HEK293T (cell line): Measurements from ENCODE around the gene ARHGAP6.

Experiments used
- ARNT ChIP-seq: fragments of 450-650 bp; IDR thresholded peaks from 2 replicates; pipeline ENCODE4 v1.6.1; 2017; ENCODE audit warnings: mild to moderate bottlenecking
- BHLHE40 ChIP-seq: fragments of 450-650 bp; IDR thresholded peaks from 2 replicates; pipeline ENCODE4 v1.6.1; 2016; ENCODE audit warnings: mild to moderate bottlenecking, moderate library complexity, borderline replicate concordance
- CTBP1 ChIP-seq: fragments of 450-650 bp; IDR thresholded peaks from 2 replicates; pipeline ENCODE4 v1.6.1; 2016; ENCODE audit warnings: borderline replicate concordance
- ELF4 ChIP-seq: fragments of 450-650 bp; IDR thresholded peaks from 2 replicates; pipeline ENCODE4 v1.6.1; 2017; ENCODE audit warnings: antibody characterized with exemption
- FOXA1 ChIP-seq: fragments of 450-650 bp; IDR thresholded peaks from 2 replicates; pipeline ENCODE4 v1.6.1; 2016; ENCODE audit warnings: mild to moderate bottlenecking
- FOXK2 ChIP-seq: fragments of 450-650 bp; IDR thresholded peaks from 2 replicates; pipeline ENCODE4 v1.6.1; 2016; ENCODE audit warnings: mild to moderate bottlenecking
- FOXM1 ChIP-seq: fragments of 450-650 bp; IDR thresholded peaks from 2 replicates; pipeline ENCODE4 v1.6.1; 2017; ENCODE audit warnings: mild to moderate bottlenecking, borderline replicate concordance
- PKNOX1 ChIP-seq: fragments of 450-650 bp; IDR thresholded peaks from 2 replicates; pipeline ENCODE4 v1.6.1; 2016
- SP1 ChIP-seq: fragments of 450-650 bp; IDR thresholded peaks from 2 replicates; pipeline ENCODE4 v1.6.1; 2017
- SUZ12 ChIP-seq: fragments of 450-650 bp; IDR thresholded peaks from 2 replicates; pipeline ENCODE4 v1.6.1; 2016; ENCODE audit warnings: mild to moderate bottlenecking
- TARDBP ChIP-seq: fragments of 450-650 bp; IDR thresholded peaks from 2 replicates; pipeline ENCODE4 v1.6.1; 2016

GRCh38 chrX:11414091-11414490 lies 251.6 kb downstream of the ARHGAP6 start:
- TF ChIP-seq TARDBP = no peak
- no peak for TF ChIP-seq FOXA1
- no peak for TF ChIP-seq BHLHE40
- no peak for TF ChIP-seq SUZ12
- no peak for TF ChIP-seq FOXM1
- TF ChIP-seq FOXK2 = no peak
- no peak for TF ChIP-seq SP1
- no peak for TF ChIP-seq CTBP1
- TF ChIP-seq ARNT = no peak
- no peak for TF ChIP-seq ELF4
- no peak for TF ChIP-seq PKNOX1
